ENCODE measurements around the gene SLC15A2.
A peak's percentile ranks its signal among the peaks of the same experiment; 100 is the strongest.
"Not testable (repeated sequence)": the region's sequence is repeated elsewhere in the genome, so short reads cannot be mapped to it uniquely, and the experiment has no call there.

The SLC15A2 gene, protein sequence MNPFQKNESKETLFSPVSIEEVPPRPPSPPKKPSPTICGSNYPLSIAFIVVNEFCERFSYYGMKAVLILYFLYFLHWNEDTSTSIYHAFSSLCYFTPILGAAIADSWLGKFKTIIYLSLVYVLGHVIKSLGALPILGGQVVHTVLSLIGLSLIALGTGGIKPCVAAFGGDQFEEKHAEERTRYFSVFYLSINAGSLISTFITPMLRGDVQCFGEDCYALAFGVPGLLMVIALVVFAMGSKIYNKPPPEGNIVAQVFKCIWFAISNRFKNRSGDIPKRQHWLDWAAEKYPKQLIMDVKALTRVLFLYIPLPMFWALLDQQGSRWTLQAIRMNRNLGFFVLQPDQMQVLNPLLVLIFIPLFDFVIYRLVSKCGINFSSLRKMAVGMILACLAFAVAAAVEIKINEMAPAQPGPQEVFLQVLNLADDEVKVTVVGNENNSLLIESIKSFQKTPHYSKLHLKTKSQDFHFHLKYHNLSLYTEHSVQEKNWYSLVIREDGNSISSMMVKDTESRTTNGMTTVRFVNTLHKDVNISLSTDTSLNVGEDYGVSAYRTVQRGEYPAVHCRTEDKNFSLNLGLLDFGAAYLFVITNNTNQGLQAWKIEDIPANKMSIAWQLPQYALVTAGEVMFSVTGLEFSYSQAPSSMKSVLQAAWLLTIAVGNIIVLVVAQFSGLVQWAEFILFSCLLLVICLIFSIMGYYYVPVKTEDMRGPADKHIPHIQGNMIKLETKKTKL

DNA sequence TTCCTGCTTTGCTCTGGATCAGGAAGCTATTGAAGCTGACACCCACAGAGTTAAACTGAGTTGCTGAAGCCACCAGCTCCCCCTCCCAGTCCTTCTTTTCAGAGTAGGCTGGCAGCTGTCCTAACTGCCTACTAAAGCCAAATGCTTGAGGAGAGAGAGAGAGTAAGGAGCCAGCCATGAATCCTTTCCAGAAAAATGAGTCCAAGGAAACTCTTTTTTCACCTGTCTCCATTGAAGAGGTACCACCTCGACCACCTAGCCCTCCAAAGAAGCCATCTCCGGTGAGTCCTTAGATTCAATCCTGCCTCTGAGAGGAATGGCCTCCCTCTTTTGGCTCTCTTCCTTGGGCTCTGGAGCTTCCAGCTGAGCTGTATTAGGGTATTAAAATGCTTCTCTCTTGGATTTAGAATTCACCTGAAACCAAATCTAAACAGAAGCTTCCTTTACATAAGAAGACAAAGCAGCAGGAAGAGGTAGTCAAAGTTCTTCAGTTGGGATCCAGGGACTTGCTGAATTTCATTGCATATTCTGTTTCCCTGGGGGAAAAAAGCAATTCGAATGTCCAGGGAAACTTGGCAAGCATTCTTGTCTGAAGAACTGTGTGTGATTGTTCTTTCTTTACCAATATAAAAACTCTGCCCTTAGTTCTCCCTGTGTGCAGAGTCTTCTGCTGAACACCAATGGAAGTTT, at the start of gene SLC15A2:
SLC15A2 (plus strand) TSS at position 101 of the 690 bp plus-strand sequence; CDS start at position 177, 76 bp downstream.
- no peaks in the 10 kb centered on the region for H3K4me1 Mint-ChIP-seq
- H3K9me3 Mint-ChIP-seq: no peaks in the 10 kb centered on the region
- H3K36me3 Mint-ChIP-seq (ENCODE audit: low read depth): no peaks in the 10 kb centered on the region
- no peak within 1 kb of the TSS for H3K4me3 Mint-ChIP-seq
- DNase-seq: no peak
- no peaks in the 10 kb centered on the region for H3K27me3 Mint-ChIP-seq (ENCODE audit: low read depth, poor library complexity)
- no peak within 1 kb of the TSS for H3K27ac Mint-ChIP-seq
- TF ChIP-seq, protein P1, sequence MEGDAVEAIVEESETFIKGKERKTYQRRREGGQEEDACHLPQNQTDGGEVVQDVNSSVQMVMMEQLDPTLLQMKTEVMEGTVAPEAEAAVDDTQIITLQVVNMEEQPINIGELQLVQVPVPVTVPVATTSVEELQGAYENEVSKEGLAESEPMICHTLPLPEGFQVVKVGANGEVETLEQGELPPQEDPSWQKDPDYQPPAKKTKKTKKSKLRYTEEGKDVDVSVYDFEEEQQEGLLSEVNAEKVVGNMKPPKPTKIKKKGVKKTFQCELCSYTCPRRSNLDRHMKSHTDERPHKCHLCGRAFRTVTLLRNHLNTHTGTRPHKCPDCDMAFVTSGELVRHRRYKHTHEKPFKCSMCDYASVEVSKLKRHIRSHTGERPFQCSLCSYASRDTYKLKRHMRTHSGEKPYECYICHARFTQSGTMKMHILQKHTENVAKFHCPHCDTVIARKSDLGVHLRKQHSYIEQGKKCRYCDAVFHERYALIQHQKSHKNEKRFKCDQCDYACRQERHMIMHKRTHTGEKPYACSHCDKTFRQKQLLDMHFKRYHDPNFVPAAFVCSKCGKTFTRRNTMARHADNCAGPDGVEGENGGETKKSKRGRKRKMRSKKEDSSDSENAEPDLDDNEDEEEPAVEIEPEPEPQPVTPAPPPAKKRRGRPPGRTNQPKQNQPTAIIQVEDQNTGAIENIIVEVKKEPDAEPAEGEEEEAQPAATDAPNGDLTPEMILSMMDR (IDR thresholded peaks at IDR 0.05): no peak

DNA sequence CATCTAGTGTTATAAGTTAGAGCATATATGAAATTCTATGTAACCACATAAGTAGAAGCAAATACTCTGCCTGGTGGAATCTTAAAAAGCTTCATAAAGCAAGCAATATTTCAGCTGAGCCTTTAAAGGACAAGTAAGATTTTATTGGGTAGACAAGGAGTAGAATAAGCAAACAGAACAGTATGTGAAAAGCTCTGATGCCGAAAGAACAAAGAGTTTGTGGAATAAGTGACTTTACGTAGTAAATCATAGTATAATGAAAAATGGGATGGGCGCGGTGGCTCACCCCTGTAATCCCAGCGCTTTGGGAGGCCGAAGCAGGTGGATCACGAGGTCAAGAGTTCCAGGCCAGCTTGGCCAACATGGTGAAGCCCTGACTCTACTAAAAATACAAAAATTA, 49.3 kb upstream of the SLC15A2 start:
- Mint-ChIP-seq H3K4me1 (no peaks in the 10 kb centered on the region), H3K36me3 (ENCODE audit: low read depth) (no peaks in the 10 kb centered on the region), H3K4me3 (no peak overlapping the region), H3K27me3 (ENCODE audit: low read depth, poor library complexity) (no peaks in the 10 kb centered on the region), H3K27ac (no peak overlapping the region), H3K9me3 (peaks cover 6% of the 10 kb centered on the region)
- TF ChIP-seq, protein P1 (IDR thresholded peaks at IDR 0.05): no peak
- no peak for DNase-seq

DNA sequence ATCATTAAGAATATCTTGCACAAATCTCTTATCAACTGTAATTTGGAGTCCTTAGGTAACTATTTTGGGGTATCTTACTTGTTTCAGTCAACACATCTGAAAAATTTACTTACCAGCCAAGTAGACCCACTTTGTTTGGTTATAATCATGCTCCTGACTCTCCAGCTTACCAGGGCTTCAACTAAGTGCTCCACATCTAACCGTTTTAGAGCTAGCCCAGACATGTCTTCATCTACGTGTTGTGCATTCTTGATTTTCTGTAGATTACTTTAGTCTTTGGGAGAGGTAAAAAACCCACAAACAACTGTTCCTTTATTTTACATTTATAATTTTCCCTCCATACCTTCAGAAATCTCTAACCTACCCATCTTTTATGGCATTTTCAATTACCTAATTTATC, 41.9 kb upstream of the SLC15A2 start:
- H3K4me3 Mint-ChIP-seq: no peak overlapping the region
- DNase-seq: no peak
- no peaks in the 10 kb centered on the region for H3K9me3 Mint-ChIP-seq
- H3K27me3 Mint-ChIP-seq (ENCODE audit: low read depth, poor library complexity): no peaks in the 10 kb centered on the region
- TF ChIP-seq, protein P1 (IDR thresholded peaks at IDR 0.05): no peak
- H3K4me1 Mint-ChIP-seq: no peaks in the 10 kb centered on the region
- no peaks in the 10 kb centered on the region for H3K36me3 Mint-ChIP-seq (ENCODE audit: low read depth)
- H3K27ac Mint-ChIP-seq: peak overlapping the region; percentile 31

DNA sequence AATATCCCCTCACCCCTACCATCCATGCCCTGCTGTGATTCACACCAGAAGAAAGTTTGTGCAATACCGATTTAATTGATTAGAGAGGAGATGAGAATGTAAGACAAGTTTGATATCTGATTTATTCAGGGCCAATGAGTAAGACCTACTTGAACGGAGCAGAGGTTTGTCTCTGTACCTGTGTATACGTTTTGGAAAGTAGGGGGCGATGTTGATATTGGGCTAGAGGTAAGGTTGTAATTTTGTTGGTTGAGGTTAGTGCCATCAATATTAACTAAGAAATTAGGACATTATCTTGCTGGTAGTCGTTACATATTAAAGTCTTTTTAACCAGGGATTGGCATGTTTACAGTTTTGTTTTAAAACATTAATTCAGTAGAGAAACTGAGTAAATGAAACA, 38.6 kb upstream of the SLC15A2 start:
- TF ChIP-seq, protein P1 (IDR thresholded peaks at IDR 0.05): peak; percentile 32
- no peak overlapping the region for H3K4me3 Mint-ChIP-seq
- no peaks in the 10 kb centered on the region for H3K27me3 Mint-ChIP-seq (ENCODE audit: low read depth, poor library complexity)
- H3K27ac Mint-ChIP-seq: no peak overlapping the region
- DNase-seq: no peak
- no peaks in the 10 kb centered on the region for H3K4me1 Mint-ChIP-seq
- H3K36me3 Mint-ChIP-seq (ENCODE audit: low read depth): peaks cover 5% of the 10 kb centered on the region
- H3K9me3 Mint-ChIP-seq: peaks cover 3% of the 10 kb centered on the region

DNA sequence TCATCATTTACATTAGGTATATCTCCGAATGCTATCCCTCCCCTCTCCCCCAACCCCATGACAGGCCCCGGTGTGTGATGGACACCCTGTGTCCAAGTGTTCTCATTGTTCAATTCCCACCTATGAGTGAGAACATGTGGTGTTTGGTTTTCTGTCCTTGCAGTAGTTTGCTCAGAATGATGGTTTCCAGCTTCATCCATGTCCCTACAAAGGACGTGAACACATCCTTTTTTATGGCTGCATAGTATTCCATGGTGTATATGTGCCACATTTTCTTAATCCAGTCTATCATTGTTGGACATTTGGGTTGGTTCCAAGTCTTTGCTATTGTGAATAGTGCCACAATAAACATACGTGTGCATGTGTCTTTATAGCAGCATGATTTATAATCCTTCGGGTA, 36.4 kb upstream of the SLC15A2 start:
- DNase-seq; H3K4me1 Mint-ChIP-seq; H3K9me3 Mint-ChIP-seq; H3K27me3 Mint-ChIP-seq (ENCODE audit: low read depth, poor library complexity); H3K4me3 Mint-ChIP-seq; H3K27ac Mint-ChIP-seq: not testable (repeated sequence)
- H3K36me3 Mint-ChIP-seq (ENCODE audit: low read depth): peaks cover 10% of the 10 kb centered on the region

DNA sequence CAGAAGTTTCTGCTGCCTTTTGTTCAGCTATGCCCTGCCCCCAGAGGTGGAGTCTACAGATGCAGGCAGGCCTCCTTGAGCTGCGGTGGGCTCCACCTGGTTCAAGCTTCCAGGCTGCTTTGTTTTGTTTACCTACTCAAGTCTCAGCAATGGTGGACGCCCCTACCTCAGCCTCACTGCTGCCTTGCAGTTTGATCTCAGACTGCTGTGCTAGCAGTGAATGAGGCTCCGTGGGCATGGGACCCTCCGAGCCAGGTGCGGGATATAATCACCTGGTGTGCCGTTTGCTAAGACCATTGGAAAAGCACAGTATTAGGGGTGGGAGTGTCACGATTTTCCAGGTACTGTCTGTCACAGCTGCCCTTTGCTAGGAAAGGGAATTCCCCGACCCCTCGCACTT, 31.0 kb upstream of the SLC15A2 start:
- H3K9me3 Mint-ChIP-seq: peaks cover 26% of the 10 kb centered on the region
- not testable (repeated sequence) for DNase-seq; H3K4me3 Mint-ChIP-seq; H3K27me3 Mint-ChIP-seq (ENCODE audit: low read depth, poor library complexity); H3K4me1 Mint-ChIP-seq; H3K27ac Mint-ChIP-seq
- H3K36me3 Mint-ChIP-seq (ENCODE audit: low read depth): peaks cover 19% of the 10 kb centered on the region
